ENCODE measurements around the gene NEUROD1.

DNA sequence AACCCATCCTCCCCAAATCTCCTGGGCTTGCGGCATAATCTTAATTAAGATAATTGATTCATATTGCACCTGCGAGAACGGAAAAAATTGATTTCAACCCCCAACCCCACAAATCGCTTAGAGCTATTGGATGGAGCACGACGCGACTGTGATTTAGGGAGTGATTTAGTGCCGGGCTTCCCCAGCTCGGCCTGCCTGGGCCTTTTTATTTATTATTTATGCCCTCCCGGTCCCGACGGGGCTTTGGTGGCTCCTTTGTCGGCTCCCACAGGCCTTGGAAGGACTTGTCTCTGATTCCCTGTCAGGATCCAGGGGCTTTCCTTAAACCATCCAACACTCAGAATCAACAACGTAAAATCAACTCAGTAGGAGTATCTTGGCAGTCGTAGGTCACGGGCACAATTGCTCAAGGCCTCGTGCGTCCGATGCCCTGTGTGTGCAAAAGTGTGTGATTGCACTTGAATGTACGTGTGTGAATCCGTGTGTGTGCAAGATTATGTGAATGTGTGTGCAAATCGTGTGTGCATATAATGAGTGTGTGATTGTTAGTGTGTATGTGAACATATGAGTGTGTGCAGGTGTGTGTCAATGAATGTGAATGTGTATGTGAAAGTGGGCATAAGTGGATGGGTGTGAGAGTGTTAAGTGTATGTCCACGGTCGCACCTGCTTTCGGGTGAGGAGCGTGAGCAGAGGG is 4.3 kb upstream of the NEUROD1 start:
- TF ChIP-seq POLR2A (IDR thresholded peaks at IDR 0.05) = no peak
- TF ChIP-seq, protein P1, sequence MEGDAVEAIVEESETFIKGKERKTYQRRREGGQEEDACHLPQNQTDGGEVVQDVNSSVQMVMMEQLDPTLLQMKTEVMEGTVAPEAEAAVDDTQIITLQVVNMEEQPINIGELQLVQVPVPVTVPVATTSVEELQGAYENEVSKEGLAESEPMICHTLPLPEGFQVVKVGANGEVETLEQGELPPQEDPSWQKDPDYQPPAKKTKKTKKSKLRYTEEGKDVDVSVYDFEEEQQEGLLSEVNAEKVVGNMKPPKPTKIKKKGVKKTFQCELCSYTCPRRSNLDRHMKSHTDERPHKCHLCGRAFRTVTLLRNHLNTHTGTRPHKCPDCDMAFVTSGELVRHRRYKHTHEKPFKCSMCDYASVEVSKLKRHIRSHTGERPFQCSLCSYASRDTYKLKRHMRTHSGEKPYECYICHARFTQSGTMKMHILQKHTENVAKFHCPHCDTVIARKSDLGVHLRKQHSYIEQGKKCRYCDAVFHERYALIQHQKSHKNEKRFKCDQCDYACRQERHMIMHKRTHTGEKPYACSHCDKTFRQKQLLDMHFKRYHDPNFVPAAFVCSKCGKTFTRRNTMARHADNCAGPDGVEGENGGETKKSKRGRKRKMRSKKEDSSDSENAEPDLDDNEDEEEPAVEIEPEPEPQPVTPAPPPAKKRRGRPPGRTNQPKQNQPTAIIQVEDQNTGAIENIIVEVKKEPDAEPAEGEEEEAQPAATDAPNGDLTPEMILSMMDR (IDR thresholded peaks at IDR 0.05) = no peak

Measured in prostate gland (tissue), 2 donors.